Measurements from ENCODE around the gene CCNG2.
"Not testable (repeated sequence)": the region's sequence is repeated elsewhere in the genome, so short reads cannot be mapped to it uniquely, and the experiment has no call there.

The CCNG2 gene

DNA sequence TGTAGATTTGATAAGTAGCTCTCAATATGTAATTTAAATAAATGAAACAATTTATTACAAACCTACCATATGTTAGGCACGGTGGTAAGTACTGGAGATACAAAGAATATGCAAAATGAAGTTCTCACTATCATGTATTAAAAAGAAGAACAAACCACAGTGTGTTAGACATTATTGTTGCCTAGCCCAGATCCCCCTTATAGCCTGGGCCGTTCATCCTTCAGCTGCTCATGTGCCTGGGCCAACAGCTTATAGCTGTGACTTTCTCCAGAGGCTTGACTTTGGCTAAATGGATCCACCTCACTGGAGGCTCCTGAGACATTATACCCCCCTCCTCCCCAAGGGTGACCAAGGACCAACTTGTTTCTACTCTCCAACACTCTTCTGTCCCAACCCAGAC lies 29.8 kb upstream of the CCNG2 start:
- no peaks in the 10 kb centered on the region for H3K36me3 ChIP-seq (ENCODE audit: control insufficient read depth in 1 of 2, insufficient read depth in 2 of 2, low read length in 2 of 2)
- H3K27me3 ChIP-seq (ENCODE audit: low read depth, low read length), result no peaks in the 10 kb centered on the region
- no peaks in the 10 kb centered on the region for H3K4me1 ChIP-seq (ENCODE audit: control insufficient read depth in 1 of 2, insufficient read depth in 2 of 2, low read length in 2 of 2)
- peak overlapping the region; percentile 6 for H3K27ac ChIP-seq (ENCODE audit: low read length)
- H3K9me3 ChIP-seq (ENCODE audit: control insufficient read depth in 1 of 2, low read length in 2 of 2), result no peaks in the 10 kb centered on the region
- no peak overlapping the region for H3K4me3 ChIP-seq (ENCODE audit: low read depth in 1 of 2, low read length in 2 of 2)

DNA sequence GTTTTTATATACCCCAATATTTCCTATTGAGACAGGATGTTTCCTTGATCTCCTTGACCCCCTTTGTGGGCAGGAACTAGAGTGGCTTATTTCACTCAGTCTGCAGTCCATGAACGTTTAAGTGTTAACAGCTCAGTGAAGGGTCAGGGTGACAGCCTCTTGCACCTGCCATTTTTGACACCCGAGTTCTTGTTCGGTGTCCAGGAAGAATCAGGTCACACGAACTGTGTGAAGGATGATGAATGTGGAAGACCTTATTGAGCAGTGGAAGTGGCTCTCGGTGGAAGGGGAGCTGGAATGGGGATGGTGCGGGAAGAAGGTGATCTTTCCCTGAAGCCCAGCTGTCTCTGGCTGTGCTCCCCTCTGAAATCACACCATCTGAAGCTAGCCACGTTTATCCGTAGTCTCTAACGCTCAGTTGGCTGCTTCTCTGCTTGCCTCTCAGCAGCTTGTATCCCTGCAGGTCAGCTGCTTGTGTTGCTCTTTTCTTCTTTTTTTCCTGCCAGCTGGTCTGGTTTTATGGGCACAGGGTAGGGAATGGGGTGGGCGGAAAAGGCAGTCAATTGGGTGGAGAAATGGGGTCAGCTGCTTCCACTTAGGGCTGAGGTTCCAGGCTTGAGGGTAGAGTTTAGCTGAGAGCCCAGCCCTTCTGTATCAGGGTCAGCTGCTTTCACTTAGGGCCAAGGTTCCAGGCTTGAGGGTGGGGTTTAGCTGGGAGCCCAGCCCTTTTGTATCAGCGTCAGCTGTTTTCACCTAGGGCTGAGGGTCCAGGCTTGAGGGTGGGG lies 29.0 kb upstream of the CCNG2 start:
- Histone ChIP-seq H3K4me1 (ENCODE audit: control insufficient read depth in 1 of 2, insufficient read depth in 2 of 2, low read length in 2 of 2) (no peaks in the 10 kb centered on the region), H3K4me3 (ENCODE audit: low read depth in 1 of 2, low read length in 2 of 2) (no peak overlapping the region), H3K36me3 (ENCODE audit: control insufficient read depth in 1 of 2, insufficient read depth in 2 of 2, low read length in 2 of 2) (no peaks in the 10 kb centered on the region), H3K9me3 (ENCODE audit: control insufficient read depth in 1 of 2, low read length in 2 of 2) (no peaks in the 10 kb centered on the region), H3K27me3 (ENCODE audit: low read depth, low read length) (no peaks in the 10 kb centered on the region), H3K27ac (ENCODE audit: low read length) (peak overlapping the region; percentile 6)

DNA sequence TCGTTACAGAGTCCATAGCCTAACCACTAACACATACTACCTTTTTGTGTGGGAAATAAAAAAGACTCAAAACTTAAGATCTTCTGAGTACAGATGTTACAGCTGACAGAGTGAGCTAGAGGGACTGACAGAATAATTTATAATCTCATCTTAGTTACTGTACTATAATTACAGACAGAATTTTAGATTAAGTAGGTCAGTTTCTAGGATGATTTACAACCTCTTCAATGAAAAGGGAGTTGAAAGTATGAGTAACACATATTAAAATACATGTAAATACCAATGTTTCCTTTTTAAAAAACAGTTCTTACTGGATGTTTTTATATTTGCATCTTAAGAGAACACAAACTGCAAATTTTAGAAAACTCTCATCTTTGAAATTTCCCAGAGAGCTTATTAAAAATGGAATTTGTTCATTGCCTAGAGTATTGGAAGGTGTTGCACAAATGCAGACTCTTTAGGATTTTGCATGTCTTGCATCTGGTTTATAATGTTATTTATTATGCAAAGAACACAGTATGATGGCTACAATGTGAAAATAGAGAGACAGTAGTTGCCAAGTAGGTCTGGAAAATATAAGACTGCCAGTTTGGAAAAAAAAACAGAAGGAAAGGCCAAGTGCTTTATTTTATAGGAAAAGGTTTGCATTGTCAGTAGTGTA lies 24.2 kb upstream of the CCNG2 start:
- no peaks in the 10 kb centered on the region for H3K4me1 ChIP-seq (ENCODE audit: control insufficient read depth in 1 of 2, insufficient read depth in 2 of 2, low read length in 2 of 2)
- H3K4me3 ChIP-seq (ENCODE audit: low read depth in 1 of 2, low read length in 2 of 2), result no peak overlapping the region
- no peaks in the 10 kb centered on the region for H3K27me3 ChIP-seq (ENCODE audit: low read depth, low read length)
- no peaks in the 10 kb centered on the region for H3K9me3 ChIP-seq (ENCODE audit: control insufficient read depth in 1 of 2, low read length in 2 of 2)
- no peak overlapping the region for H3K27ac ChIP-seq (ENCODE audit: low read length)
- no peaks in the 10 kb centered on the region for H3K36me3 ChIP-seq (ENCODE audit: control insufficient read depth in 1 of 2, insufficient read depth in 2 of 2, low read length in 2 of 2)

DNA sequence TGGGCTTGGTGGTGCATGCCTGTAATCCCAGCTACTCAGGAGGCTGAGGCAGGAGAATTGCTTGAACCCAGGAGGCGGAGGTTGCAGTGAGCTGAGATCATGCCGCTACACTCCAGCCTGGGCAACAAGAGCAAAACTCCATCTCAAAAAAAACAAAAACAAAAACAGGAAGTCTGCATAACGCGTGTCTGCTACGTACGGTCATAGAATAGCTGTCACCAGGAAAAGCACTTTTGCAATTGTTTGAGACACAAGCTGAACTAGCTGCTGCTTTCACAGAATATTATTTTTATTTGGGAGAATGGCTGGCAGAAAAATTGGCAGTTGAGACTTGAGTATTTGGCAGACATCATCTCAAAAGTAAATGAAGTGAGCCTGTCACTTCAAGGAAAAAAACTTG lies 19.6 kb upstream of the CCNG2 start:
- H3K9me3 ChIP-seq (ENCODE audit: control insufficient read depth in 1 of 2, low read length in 2 of 2); H3K4me1 ChIP-seq (ENCODE audit: control insufficient read depth in 1 of 2, insufficient read depth in 2 of 2, low read length in 2 of 2); H3K27me3 ChIP-seq (ENCODE audit: low read depth, low read length); H3K27ac ChIP-seq (ENCODE audit: low read length); H3K36me3 ChIP-seq (ENCODE audit: control insufficient read depth in 1 of 2, insufficient read depth in 2 of 2, low read length in 2 of 2); H3K4me3 ChIP-seq (ENCODE audit: low read depth in 1 of 2, low read length in 2 of 2): not testable (repeated sequence)

DNA sequence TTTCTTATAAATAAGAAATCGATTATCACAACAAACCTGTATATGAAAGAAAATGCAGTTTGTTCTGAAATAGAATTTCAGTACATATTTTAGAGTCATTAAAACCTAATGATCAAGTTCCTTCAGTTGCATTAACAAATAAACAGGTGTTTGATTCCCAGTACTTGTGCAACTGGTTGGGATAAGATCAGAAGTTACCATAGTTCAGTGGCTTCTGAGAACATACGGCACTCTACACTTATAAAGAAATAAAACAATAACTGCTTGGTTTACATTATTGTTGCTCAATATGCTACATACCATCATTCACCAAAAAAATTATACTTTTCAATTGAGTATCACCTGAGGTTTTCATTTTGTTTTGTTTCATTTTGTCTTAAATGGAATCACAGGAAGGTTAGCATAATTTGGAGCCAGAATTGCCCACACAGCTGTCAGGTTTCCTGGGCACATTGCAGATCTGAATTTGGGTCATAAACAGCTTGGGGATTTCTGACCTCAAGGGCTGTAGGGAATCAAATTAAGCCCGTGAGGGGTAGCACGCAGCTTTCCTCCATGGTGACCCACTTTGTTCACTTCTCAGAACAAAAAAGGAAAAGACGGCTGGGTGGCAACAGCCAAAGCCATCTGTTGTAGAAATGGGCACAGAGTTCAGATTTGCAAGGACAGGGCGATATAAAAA lies 14.9 kb upstream of the CCNG2 start:
- Histone ChIP-seq H3K4me3 (ENCODE audit: low read depth in 1 of 2, low read length in 2 of 2) (no peak overlapping the region), H3K36me3 (ENCODE audit: control insufficient read depth in 1 of 2, insufficient read depth in 2 of 2, low read length in 2 of 2) (no peaks in the 10 kb centered on the region), H3K9me3 (ENCODE audit: control insufficient read depth in 1 of 2, low read length in 2 of 2) (no peaks in the 10 kb centered on the region), H3K27ac (ENCODE audit: low read length) (no peak overlapping the region), H3K27me3 (ENCODE audit: low read depth, low read length) (no peaks in the 10 kb centered on the region), H3K4me1 (ENCODE audit: control insufficient read depth in 1 of 2, insufficient read depth in 2 of 2, low read length in 2 of 2) (no peaks in the 10 kb centered on the region)

DNA sequence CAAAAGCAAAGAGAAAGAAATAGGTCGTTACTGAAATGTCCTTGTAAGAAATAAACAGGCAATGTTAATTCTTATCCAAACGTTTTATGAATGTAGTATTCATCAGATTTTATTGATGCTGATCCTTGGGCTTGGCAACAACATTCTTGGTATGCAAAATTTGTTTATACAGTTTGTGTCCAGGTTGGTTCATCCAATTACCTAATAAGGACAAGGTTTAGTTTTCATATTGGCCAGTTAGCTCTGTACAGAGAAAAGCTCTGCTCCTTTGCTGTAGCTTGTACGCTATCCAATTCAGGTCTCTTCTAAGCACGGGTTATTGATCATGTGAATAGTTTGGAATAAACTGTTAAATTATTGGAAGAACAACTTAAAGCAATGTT lies 14.4 kb upstream of the CCNG2 start:
- no peaks in the 10 kb centered on the region for H3K9me3 ChIP-seq (ENCODE audit: control insufficient read depth in 1 of 2, low read length in 2 of 2)
- H3K4me1 ChIP-seq (ENCODE audit: control insufficient read depth in 1 of 2, insufficient read depth in 2 of 2, low read length in 2 of 2), result no peaks in the 10 kb centered on the region
- no peak overlapping the region for H3K4me3 ChIP-seq (ENCODE audit: low read depth in 1 of 2, low read length in 2 of 2)
- no peaks in the 10 kb centered on the region for H3K27me3 ChIP-seq (ENCODE audit: low read depth, low read length)
- no peaks in the 10 kb centered on the region for H3K36me3 ChIP-seq (ENCODE audit: control insufficient read depth in 1 of 2, insufficient read depth in 2 of 2, low read length in 2 of 2)
- no peak overlapping the region for H3K27ac ChIP-seq (ENCODE audit: low read length)

DNA sequence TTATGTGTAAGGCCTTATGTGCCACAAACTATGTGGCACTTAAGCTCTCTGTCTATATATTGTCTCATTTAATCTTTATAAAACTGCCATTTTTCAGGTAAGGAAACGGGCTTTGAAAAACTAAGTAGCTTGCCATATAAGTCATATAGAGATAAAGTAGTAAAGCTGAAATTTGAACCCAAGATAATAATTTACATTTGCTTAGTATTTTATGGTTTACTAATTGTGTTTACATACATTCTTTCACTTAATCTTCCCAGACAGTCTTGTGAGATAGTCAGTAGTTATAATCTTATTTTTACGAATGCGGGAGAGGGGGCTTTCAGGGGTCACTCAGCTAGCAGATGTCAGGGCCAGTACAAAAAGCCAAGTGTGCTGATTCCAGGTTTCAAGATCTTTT lies 13.9 kb upstream of the CCNG2 start:
- Histone ChIP-seq H3K27ac (ENCODE audit: low read length) (no peak overlapping the region), H3K27me3 (ENCODE audit: low read depth, low read length) (no peaks in the 10 kb centered on the region), H3K36me3 (ENCODE audit: control insufficient read depth in 1 of 2, insufficient read depth in 2 of 2, low read length in 2 of 2) (no peaks in the 10 kb centered on the region)

DNA sequence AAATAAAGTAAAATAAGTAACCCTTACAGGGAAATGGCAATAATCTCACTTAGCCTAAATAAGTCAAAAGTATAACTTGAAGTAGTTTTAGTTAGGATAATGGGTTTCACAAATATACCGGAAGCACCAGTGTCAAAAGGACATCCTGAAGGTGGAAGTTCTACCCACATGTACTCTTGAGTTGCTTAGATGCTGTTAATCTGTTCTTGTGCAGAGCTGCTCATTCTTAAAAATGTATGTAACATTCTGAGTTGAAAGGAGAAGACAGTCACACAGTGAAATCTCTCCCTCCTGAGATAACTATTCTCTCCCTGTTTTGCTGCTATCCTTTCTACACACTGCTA lies 11.2 kb upstream of the CCNG2 start:
- no peak overlapping the region for H3K4me3 ChIP-seq (ENCODE audit: low read depth in 1 of 2, low read length in 2 of 2)
- no peaks in the 10 kb centered on the region for H3K4me1 ChIP-seq (ENCODE audit: control insufficient read depth in 1 of 2, insufficient read depth in 2 of 2, low read length in 2 of 2)
- no peaks in the 10 kb centered on the region for H3K36me3 ChIP-seq (ENCODE audit: control insufficient read depth in 1 of 2, insufficient read depth in 2 of 2, low read length in 2 of 2)
- H3K27ac ChIP-seq (ENCODE audit: low read length), result no peak overlapping the region
- H3K27me3 ChIP-seq (ENCODE audit: low read depth, low read length), result no peaks in the 10 kb centered on the region
- no peaks in the 10 kb centered on the region for H3K9me3 ChIP-seq (ENCODE audit: control insufficient read depth in 1 of 2, low read length in 2 of 2)

More for the DNA sequence above, 13.9 kb upstream of the CCNG2 start:
- Histone ChIP-seq H3K9me3 (ENCODE audit: control insufficient read depth in 1 of 2, low read length in 2 of 2) (no peaks in the 10 kb centered on the region), H3K4me3 (ENCODE audit: low read depth in 1 of 2, low read length in 2 of 2) (no peak overlapping the region), H3K4me1 (ENCODE audit: control insufficient read depth in 1 of 2, insufficient read depth in 2 of 2, low read length in 2 of 2) (no peaks in the 10 kb centered on the region)

DNA sequence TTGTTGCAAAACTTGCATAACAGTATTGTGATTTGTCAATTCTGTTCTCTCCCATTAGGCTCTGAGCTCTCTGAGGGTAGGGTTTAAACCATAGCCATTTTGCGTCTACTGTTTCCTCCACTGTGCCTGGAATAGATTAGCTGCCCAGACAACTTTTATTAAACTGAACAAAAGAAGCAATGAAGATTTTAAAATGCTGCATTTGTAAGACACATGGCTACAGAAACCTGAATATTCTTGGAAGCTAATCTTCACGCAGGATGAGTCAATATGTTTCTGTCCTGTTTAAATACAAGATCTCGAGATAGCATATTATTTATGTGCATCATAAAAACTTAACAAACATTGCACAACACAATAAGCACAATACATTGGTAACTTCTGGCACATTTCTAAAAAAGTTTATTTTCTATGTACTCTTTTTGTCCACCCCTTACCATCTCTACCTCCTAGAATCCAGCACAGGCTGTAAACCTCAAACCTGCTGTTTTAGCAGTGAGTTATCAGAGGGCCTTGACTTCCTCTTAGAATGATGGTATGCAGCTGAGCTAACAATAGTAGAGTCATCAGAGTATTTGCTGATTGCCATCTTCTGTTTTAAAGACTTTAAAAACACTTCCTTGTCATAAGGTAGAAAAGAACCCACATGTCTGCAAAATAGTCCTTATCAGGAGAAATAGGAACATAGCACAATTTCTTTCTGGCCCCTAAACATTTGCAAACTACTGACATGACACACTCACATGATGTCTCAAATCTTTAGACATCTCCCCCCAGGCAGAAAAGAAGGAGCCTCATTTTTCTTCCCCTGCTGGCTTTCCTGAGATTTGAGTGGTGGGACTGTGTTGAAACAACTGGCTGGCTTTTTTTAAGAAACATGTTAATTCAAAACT lies 10.6 kb upstream of the CCNG2 start:
- Histone ChIP-seq H3K27me3 (ENCODE audit: low read depth, low read length) (no peaks in the 10 kb centered on the region), H3K27ac (ENCODE audit: low read length) (no peak overlapping the region), H3K36me3 (ENCODE audit: control insufficient read depth in 1 of 2, insufficient read depth in 2 of 2, low read length in 2 of 2) (no peaks in the 10 kb centered on the region), H3K4me1 (ENCODE audit: control insufficient read depth in 1 of 2, insufficient read depth in 2 of 2, low read length in 2 of 2) (no peaks in the 10 kb centered on the region), H3K4me3 (ENCODE audit: low read depth in 1 of 2, low read length in 2 of 2) (no peak overlapping the region), H3K9me3 (ENCODE audit: control insufficient read depth in 1 of 2, low read length in 2 of 2) (no peaks in the 10 kb centered on the region)

DNA sequence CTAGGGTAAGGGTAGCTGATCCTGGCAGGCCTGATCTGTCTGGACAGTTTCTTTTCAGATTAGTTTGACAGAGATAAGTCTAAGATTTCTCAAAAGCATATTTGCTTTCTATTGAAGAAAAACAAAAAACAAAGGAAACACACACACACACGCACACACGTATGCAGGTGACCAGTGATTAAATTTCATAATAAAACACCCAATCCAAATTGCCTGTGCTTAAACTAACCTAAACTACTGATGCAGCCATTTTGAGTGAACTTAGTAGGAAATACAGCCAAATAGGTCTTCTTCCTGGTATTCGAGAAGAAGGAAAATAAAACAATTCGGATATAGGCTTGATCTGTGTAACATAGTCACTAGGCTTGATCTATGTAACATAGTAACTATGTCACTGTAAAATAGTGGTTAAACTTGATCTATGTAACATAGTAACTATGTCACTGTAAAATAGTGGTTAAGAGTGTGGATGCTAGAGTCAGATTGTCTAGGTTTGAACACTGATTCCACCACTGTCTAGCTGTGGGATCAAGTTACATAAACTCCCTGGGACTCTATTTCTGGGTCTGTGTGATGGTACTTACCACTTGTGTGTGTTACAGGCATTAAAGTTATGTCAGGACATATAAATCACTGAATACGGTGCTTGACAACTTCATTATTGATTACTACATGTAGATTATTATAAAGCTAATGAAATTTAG lies 9.8 kb upstream of the CCNG2 start:
- Histone ChIP-seq H3K36me3 (ENCODE audit: control insufficient read depth in 1 of 2, insufficient read depth in 2 of 2, low read length in 2 of 2) (no peaks in the 10 kb centered on the region), H3K9me3 (ENCODE audit: control insufficient read depth in 1 of 2, low read length in 2 of 2) (no peaks in the 10 kb centered on the region), H3K27me3 (ENCODE audit: low read depth, low read length) (no peaks in the 10 kb centered on the region), H3K4me3 (ENCODE audit: low read depth in 1 of 2, low read length in 2 of 2) (no peak overlapping the region), H3K4me1 (ENCODE audit: control insufficient read depth in 1 of 2, insufficient read depth in 2 of 2, low read length in 2 of 2) (no peaks in the 10 kb centered on the region), H3K27ac (ENCODE audit: low read length) (no peak overlapping the region)
